ENCODE data around the gene MTMR10.

Gene MTMR10

GRCh38 chr15:31010036-31010435 lies 18.6 kb upstream of the MTMR10 start:
- no peak for DNase-seq

GRCh38 chr15:31005660-31006059 lies 14.2 kb upstream of the MTMR10 start:
- no peak for DNase-seq

- DNase-seq, result no peak
These were observed 12.8 kb upstream of the MTMR10 start for GRCh38 chr15:31004220-31004733.

GRCh38 chr15:31001702-31002101 lies 10.3 kb upstream of the MTMR10 start:
- DNase-seq, result no peak

- no peak for DNase-seq
These were observed 8.3 kb upstream of the MTMR10 start for GRCh38 chr15:30999729-31000128.

- peak; percentile 5 for DNase-seq
These were observed 5.8 kb upstream of the MTMR10 start for GRCh38 chr15:30997270-30997669.

GRCh38 chr15:30992249-30992864 lies 929 bp upstream of the MTMR10 start:
- DNase-seq, result no peak

- peak; percentile 60 for DNase-seq
These were observed 778 bp downstream of the MTMR10 start for GRCh38 chr15:30990446-30991254.

GRCh38 chr15:30990036-30990435 lies 1.4 kb downstream of the MTMR10 start:
- DNase-seq, result peak; percentile 51

- DNase-seq, result no peak
These were observed 6.3 kb downstream of the MTMR10 start for GRCh38 chr15:30985081-30985531.

GRCh38 chr15:30984542-30984941 lies 6.9 kb downstream of the MTMR10 start:
- DNase-seq, result no peak

- no peak for DNase-seq
These were observed 7.3 kb downstream of the MTMR10 start for GRCh38 chr15:30984118-30984517.

GRCh38 chr15:30979457-30979856 lies 12.0 kb downstream of the MTMR10 start:
- no peak for DNase-seq

- DNase-seq, result peak; percentile 89
These were observed 13.1 kb downstream of the MTMR10 start for GRCh38 chr15:30978328-30978727.

GRCh38 chr15:30974112-30974511 lies 17.3 kb downstream of the MTMR10 start:
- no peak for DNase-seq

GRCh38 chr15:30973379-30973778 lies 18.0 kb downstream of the MTMR10 start:
- no peak for DNase-seq

- no peak for DNase-seq
These were observed 21.7 kb downstream of the MTMR10 start for GRCh38 chr15:30969724-30970123.

- no peak for DNase-seq
These were observed 27.7 kb downstream of the MTMR10 start for GRCh38 chr15:30963681-30964080.

- DNase-seq, result no peak
These were observed 28.8 kb downstream of the MTMR10 start for GRCh38 chr15:30962659-30963058.

GRCh38 chr15:30962079-30962478 lies 29.3 kb downstream of the MTMR10 start:
- no peak for DNase-seq

GRCh38 chr15:30958219-30958618 lies 33.2 kb downstream of the MTMR10 start:
- no peak for DNase-seq

- peak; percentile 7 for DNase-seq
These were observed 35.0 kb downstream of the MTMR10 start for GRCh38 chr15:30956216-30957124.

- DNase-seq, result no peak
These were observed 36.8 kb downstream of the MTMR10 start for GRCh38 chr15:30954674-30955073.

All from OCI-M1 (cell line).